NCI-H774 (cell line): ENCODE data around the gene METTL4.
A peak's percentile ranks its signal among the peaks of the same experiment; 100 is the strongest.
"Not testable (repeated sequence)": the region's sequence is repeated elsewhere in the genome, so short reads cannot be mapped to it uniquely, and the experiment has no call there.

Experiments used
- DNase-seq: peaks from one replicate; lab custom pipeline; 2025; lab: John Stamatoyannopoulos, UW

The METTL4 gene

GRCh38 chr18:2564373-2564772, 6.9 kb downstream of the METTL4 start:
- DNase-seq: no peak

GRCh38 chr18:2559249-2559648, 12.1 kb downstream of the METTL4 start:
- DNase-seq: no peak

- no peak for DNase-seq
These were observed 13.8 kb downstream of the METTL4 start for GRCh38 chr18:2557536-2557935.

- DNase-seq: no peak
These were observed 15.4 kb downstream of the METTL4 start for GRCh38 chr18:2555895-2556294.

- no peak for DNase-seq
These were observed 16.6 kb downstream of the METTL4 start for GRCh38 chr18:2554696-2555095.

GRCh38 chr18:2551425-2551824, 19.9 kb downstream of the METTL4 start:
- DNase-seq: no peak

GRCh38 chr18:2549462-2549861, 21.8 kb downstream of the METTL4 start:
- no peak for DNase-seq

- DNase-seq: peak; percentile 25
These were observed 23.7 kb downstream of the METTL4 start for GRCh38 chr18:2547477-2548087.

- DNase-seq: no peak
These were observed 26.1 kb downstream of the METTL4 start for GRCh38 chr18:2545155-2545554.

GRCh38 chr18:2541925-2542563, 29.3 kb downstream of the METTL4 start:
- DNase-seq: not testable (repeated sequence)

- DNase-seq: no peak
These were observed 30.7 kb downstream of the METTL4 start for GRCh38 chr18:2540575-2540974.

GRCh38 chr18:2538844-2539243, 32.5 kb downstream of the METTL4 start:
- no peak for DNase-seq

- DNase-seq: no peak
These were observed 33.1 kb downstream of the METTL4 start for GRCh38 chr18:2538236-2538635.

- no peak for DNase-seq
These were observed 34.0 kb downstream of the METTL4 start for GRCh38 chr18:2537296-2537695.

GRCh38 chr18:2536493-2536892, 34.8 kb downstream of the METTL4 start:
- DNase-seq: no peak

- DNase-seq: no peak
These were observed 35.2 kb downstream of the METTL4 start for GRCh38 chr18:2536063-2536462.

- no peak for DNase-seq
These were observed 35.8 kb downstream of the METTL4 start for GRCh38 chr18:2535419-2535910.

GRCh38 chr18:2534906-2535305, 36.4 kb downstream of the METTL4 start:
- DNase-seq: no peak

- no peak for DNase-seq
These were observed 38.5 kb downstream of the METTL4 start for GRCh38 chr18:2532797-2533196.

GRCh38 chr18:2531751-2532150, 39.6 kb downstream of the METTL4 start:
- DNase-seq: no peak

- DNase-seq: no peak
These were observed 42.2 kb downstream of the METTL4 start for GRCh38 chr18:2529154-2529553.

- no peak for DNase-seq
These were observed 45.0 kb downstream of the METTL4 start for GRCh38 chr18:2526329-2526728.

- not testable (repeated sequence) for DNase-seq
These were observed 46.5 kb downstream of the METTL4 start for GRCh38 chr18:2524794-2525198.

- DNase-seq: no peak
These were observed 49.2 kb downstream of the METTL4 start for GRCh38 chr18:2522112-2522511.
